GM10248 (cell line): Measurements from ENCODE around the gene ALCAM.

Experiments used
- CTCF ChIA-PET: fragments of 300-600 bp; sonication (Branson Sonifier 250); formaldehyde crosslinking; extraction: SDS; loops from one replicate; lab custom pipeline; 2021; ENCODE audit warnings: antibody characterized with exemption; lab: Yijun Ruan, JAX
- POLR2A ChIA-PET: fragments of 350-650 bp; sonication (Branson Sonifier 250); formaldehyde crosslinking; extraction: SDS; loops from one replicate; lab custom pipeline; 2020; ENCODE audit warnings: antibody characterized with exemption; lab: Yijun Ruan, JAX
- DNase-seq: peaks from one replicate; pipeline ENCODE4 v3.0.0; 2012; ENCODE audit errors: extremely low spot score
- CTCF ChIP-seq: IDR thresholded peaks from 2 replicates; pipeline ENCODE4 v1.5.1; 2012; ENCODE audit warnings: mild to moderate bottlenecking, low read depth; ENCODE audit errors: extremely low read depth, missing control alignments, control extremely low read depth

ALCAM gene

GRCh38 chr3:105571005-105571404, 204.3 kb downstream of the ALCAM start:
- CTCF ChIA-PET = no interaction called here
- DNase-seq = no peak
- POLR2A ChIA-PET = no interaction called here
- TF ChIP-seq CTCF = no peak

GRCh38 chr3:105572501-105572900, 205.8 kb downstream of the ALCAM start:
- no peak for TF ChIP-seq CTCF
- CTCF ChIA-PET = no interaction called here
- no peak for DNase-seq

GRCh38 chr3:105579439-105579838, 212.7 kb downstream of the ALCAM start:
- POLR2A ChIA-PET = no interaction called here
- no peak for TF ChIP-seq CTCF
- CTCF ChIA-PET = interaction anchor here (1.2 kb wide), 1 partner anchor 10 kb away, joined by 3 read pairs; no protein-coding TSS in a partner anchor
- DNase-seq = no peak

More at GRCh38 chr3:105572501-105572900, 205.8 kb downstream of the ALCAM start:
- POLR2A ChIA-PET = no interaction called here

GRCh38 chr3:105580296-105580965, 213.7 kb downstream of the ALCAM start:
- TF ChIP-seq CTCF = no peak
- ChIA-PET CTCF (interaction anchor here (0.7 to 1.2 kb wide), 2 partner anchors 10 to 39 kb away, joined by 3 read pairs; no protein-coding TSS in a partner anchor), POLR2A (no interaction called here)
- DNase-seq = no peak

GRCh38 chr3:105582015-105582414, 215.3 kb downstream of the ALCAM start:
- CTCF ChIA-PET = interaction anchor here (1.0 kb wide), 1 partner anchor 1028 kb away, joined by 3 read pairs; no protein-coding TSS in a partner anchor
- POLR2A ChIA-PET = no interaction called here
- TF ChIP-seq CTCF = no peak
- DNase-seq = no peak

- ChIA-PET POLR2A (no interaction called here), CTCF (interaction anchor here (0.6 to 1.8 kb wide), 5 partner anchors 14 to 66 kb away, joined by 3 to 4 read pairs (median 3); no protein-coding TSS in a partner anchor)
- TF ChIP-seq CTCF = no peak
- DNase-seq = no peak
Measured at GRCh38 chr3:105584003-105584790, 217.5 kb downstream of the ALCAM start.
